ENCODE data around the gene DMRT3.

DNA sequence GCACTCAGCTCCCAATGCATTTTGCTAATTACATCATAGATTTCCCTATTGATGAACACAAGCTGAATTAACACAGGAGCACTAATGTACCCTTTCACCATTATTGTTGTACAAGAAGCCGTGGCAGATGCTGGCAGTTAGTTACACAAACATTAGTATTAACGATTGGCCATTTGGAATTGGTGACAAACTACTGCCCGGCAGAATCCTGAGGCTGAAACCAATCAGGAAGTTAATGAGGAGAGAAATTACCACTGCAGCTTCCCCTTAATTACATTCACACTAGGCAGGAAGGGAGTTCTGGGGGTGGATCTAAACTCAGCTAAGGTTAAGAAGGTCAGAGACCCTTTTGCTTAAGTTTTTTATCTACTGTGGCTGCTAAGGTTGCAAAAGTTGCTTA is 9.6 kb upstream of the DMRT3 start:
- no peak for TF ChIP-seq EP300 (IDR thresholded peaks at IDR 0.05)
- TF ChIP-seq CTCF (IDR thresholded peaks at IDR 0.05), result no peak
